DOHH2 (cell line): Measurements from ENCODE around the gene MCC.

Experiments
- H3F3A ChIP-seq: fragments of 200-600 bp; sonication (generic), shearing (Covaris generic); 2 replicates; pipeline ENCODE4 v1.6.0; 2016; ENCODE audit warnings: antibody characterized with exemption, mild to moderate bottlenecking; ENCODE audit not compliant: control insufficient read depth, insufficient read depth
- H3K27ac ChIP-seq: fragments of 200-600 bp; sonication (generic); 2 replicates; pipeline ENCODE4 v1.5.1; 2014; ENCODE audit warnings: low read depth, mild to moderate bottlenecking, low read length, moderate library complexity
- H3K27me3 ChIP-seq: fragments of 200-600 bp; sonication (generic); 2 replicates; pipeline ENCODE4 v1.6.1; 2014; ENCODE audit warnings: mild to moderate bottlenecking, low read length, mixed read lengths; ENCODE audit not compliant: control insufficient read depth
- H3K36me3 ChIP-seq: fragments of 200-600 bp; sonication (generic); 2 replicates; pipeline ENCODE4 v1.6.1; 2014; ENCODE audit warnings: mild to moderate bottlenecking, low read length, moderate library complexity, mixed read lengths; ENCODE audit not compliant: control insufficient read depth
- H3K4me1 ChIP-seq: fragments of 200-600 bp; sonication (generic); 2 replicates; pipeline ENCODE4 v1.6.1; 2014; ENCODE audit warnings: mild to moderate bottlenecking, low read length, mixed read lengths; ENCODE audit not compliant: control insufficient read depth
- H3K4me2 ChIP-seq: fragments of 200-600 bp; sonication (generic); 2 replicates; pipeline ENCODE4 v1.6.0; 2014; ENCODE audit warnings: mild to moderate bottlenecking, low read length, moderate library complexity
- H3K4me3 ChIP-seq: fragments of 200-600 bp; sonication (generic); 2 replicates; pipeline ENCODE4 v1.5.1; 2014; ENCODE audit warnings: mild to moderate bottlenecking, low read length, mixed read lengths
- H3K79me2 ChIP-seq: fragments of 200-600 bp; sonication (generic); 2 replicates; pipeline ENCODE4 v1.6.1; 2014; ENCODE audit warnings: mild to moderate bottlenecking, low read length, mixed read lengths; ENCODE audit not compliant: control insufficient read depth
- H3K9me2 ChIP-seq: fragments of 200-600 bp; sonication (generic); replicated peaks from 2 replicates; pipeline ENCODE4 v1.6.1; 2014; ENCODE audit warnings: mild to moderate bottlenecking, low read length, mixed read lengths; ENCODE audit not compliant: control insufficient read depth
- H3K9me3 ChIP-seq: fragments of 200-600 bp; sonication (generic); 2 replicates; pipeline ENCODE4 v1.6.1; 2014; ENCODE audit warnings: antibody characterized with exemption, low read length, mixed read lengths; ENCODE audit not compliant: control insufficient read depth, insufficient read depth
- H4K20me1 ChIP-seq: fragments of 200-600 bp; sonication (generic); 2 replicates; pipeline ENCODE4 v1.6.0; 2014; ENCODE audit warnings: low read depth, mild to moderate bottlenecking, antibody characterized with exemption, low read length, moderate library complexity; ENCODE audit not compliant: control insufficient read depth, insufficient read depth
- EZH2phosphoT487 ChIP-seq: fragments of 200-600 bp; sonication (generic); IDR thresholded peaks from 2 replicates; pipeline ENCODE4 v1.6.1; 2017; ENCODE audit warnings: borderline replicate concordance, mild to moderate bottlenecking, antibody characterized with exemption, low read length, moderate library complexity, mixed read lengths
- TF ChIP-seq, protein P1 (sequence below): fragments of 200-600 bp; sonication (generic); IDR thresholded peaks from one replicate; pipeline ENCODE4 v1.5.1; 2014; ENCODE audit warnings: antibody characterized with exemption, mild to moderate bottlenecking, low read depth, low read length; ENCODE audit not compliant: poor library complexity, severe bottlenecking

MCC gene

GRCh38 chr5:113022661-113023060 is 465.6 kb downstream of the MCC start:
- peaks cover 40% of the 10 kb centered on the region for H3K4me1 ChIP-seq
- H3K4me2 ChIP-seq: peak overlapping the region; percentile 75
- TF ChIP-seq, protein P1, sequence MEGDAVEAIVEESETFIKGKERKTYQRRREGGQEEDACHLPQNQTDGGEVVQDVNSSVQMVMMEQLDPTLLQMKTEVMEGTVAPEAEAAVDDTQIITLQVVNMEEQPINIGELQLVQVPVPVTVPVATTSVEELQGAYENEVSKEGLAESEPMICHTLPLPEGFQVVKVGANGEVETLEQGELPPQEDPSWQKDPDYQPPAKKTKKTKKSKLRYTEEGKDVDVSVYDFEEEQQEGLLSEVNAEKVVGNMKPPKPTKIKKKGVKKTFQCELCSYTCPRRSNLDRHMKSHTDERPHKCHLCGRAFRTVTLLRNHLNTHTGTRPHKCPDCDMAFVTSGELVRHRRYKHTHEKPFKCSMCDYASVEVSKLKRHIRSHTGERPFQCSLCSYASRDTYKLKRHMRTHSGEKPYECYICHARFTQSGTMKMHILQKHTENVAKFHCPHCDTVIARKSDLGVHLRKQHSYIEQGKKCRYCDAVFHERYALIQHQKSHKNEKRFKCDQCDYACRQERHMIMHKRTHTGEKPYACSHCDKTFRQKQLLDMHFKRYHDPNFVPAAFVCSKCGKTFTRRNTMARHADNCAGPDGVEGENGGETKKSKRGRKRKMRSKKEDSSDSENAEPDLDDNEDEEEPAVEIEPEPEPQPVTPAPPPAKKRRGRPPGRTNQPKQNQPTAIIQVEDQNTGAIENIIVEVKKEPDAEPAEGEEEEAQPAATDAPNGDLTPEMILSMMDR: no peak
- no peak for TF ChIP-seq EZH2phosphoT487
- H4K20me1 ChIP-seq: peaks cover 3% of the 10 kb centered on the region; the same call in 1 of the 2 replicates
- H3K9me3 ChIP-seq: no peaks in the 10 kb centered on the region
- H3K4me3 ChIP-seq: peak overlapping the region; percentile 53
- peaks cover 44% of the 10 kb centered on the region for H3K36me3 ChIP-seq
- no peaks in the 10 kb centered on the region for H3K27me3 ChIP-seq
- H3K79me2 ChIP-seq: no peaks in the 10 kb centered on the region; the same call in 1 of the 2 replicates
- no peaks in the 10 kb centered on the region for H3K9me2 ChIP-seq
- peak overlapping the region; percentile 61 for H3K27ac ChIP-seq
- H3F3A ChIP-seq: peaks cover 6% of the 10 kb centered on the region

GRCh38 chr5:113020461-113021273 is 467.6 kb downstream of the MCC start:
- no peaks in the 10 kb centered on the region; the same call in 1 of the 2 replicates for H3K79me2 ChIP-seq
- H3K27ac ChIP-seq: no peak overlapping the region
- no peak overlapping the region for H3K4me3 ChIP-seq
- H3K9me3 ChIP-seq: no peaks in the 10 kb centered on the region
- peaks cover 3% of the 10 kb centered on the region; the same call in 1 of the 2 replicates for H4K20me1 ChIP-seq
- peak overlapping the region; percentile 75; the same call in 1 of the 2 replicates for H3K4me2 ChIP-seq
- peaks cover 40% of the 10 kb centered on the region for H3K4me1 ChIP-seq
- peaks cover 6% of the 10 kb centered on the region for H3F3A ChIP-seq
- H3K27me3 ChIP-seq: no peaks in the 10 kb centered on the region
- TF ChIP-seq, protein P1: no peak
- TF ChIP-seq EZH2phosphoT487: no peak
- no peaks in the 10 kb centered on the region for H3K9me2 ChIP-seq
- peaks cover 60% of the 10 kb centered on the region for H3K36me3 ChIP-seq

DNA sequence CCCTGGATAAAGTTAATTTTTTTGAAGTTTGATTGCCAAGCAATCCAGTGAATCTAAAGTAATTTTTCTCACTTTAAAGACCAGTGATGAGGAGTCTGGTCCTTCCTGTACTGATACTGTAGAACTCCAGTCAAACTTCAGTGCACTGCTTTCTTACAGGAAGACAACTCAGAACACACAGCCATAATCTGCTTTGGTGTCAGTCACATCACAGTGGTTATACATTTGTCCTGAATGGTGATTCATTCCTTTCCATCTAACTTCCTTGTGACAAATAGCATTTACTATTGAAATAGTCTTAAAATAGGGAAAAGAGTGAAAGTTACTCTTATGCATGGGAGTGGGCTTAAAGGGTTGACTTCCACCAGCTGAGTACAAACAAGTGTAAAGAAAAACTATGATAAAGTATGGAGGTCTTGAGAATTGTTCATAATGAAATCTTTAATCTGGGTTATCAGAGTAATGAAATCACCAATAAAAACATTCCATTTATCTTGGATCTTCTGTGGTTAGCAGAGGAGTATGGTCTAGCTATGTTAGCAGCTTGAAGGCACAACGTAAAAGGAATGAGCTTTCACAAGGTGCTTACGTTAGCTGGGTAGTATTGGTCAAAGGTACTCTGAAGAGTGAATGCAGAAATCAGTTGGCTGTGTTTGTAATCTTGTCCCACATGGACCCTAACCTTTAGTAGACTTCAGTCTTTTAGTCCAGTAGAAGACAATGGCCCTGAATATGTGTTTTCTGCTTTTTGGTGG is 470.2 kb downstream of the MCC start:
- Histone ChIP-seq H3F3A (peaks cover 6% of the 10 kb centered on the region), H3K9me3 (no peaks in the 10 kb centered on the region), H3K27me3 (no peaks in the 10 kb centered on the region), H3K36me3 (peaks cover 77% of the 10 kb centered on the region), H3K4me1 (peaks cover 36% of the 10 kb centered on the region), H3K79me2 (no peaks in the 10 kb centered on the region; the same call in 1 of the 2 replicates), H3K4me3 (no peak overlapping the region), H3K4me2 (no peak overlapping the region), H3K27ac (no peak overlapping the region), H4K20me1 (peaks cover 3% of the 10 kb centered on the region; the same call in 1 of the 2 replicates), H3K9me2 (no peaks in the 10 kb centered on the region)
- TF ChIP-seq, protein P1: no peak
- TF ChIP-seq EZH2phosphoT487: no peak
